Cardiac muscle cell (in vitro differentiated cells and primary cell): ENCODE measurements around the gene ALG1. TPM values are rescaled to one million over a fixed set of nuclear protein-coding genes. Genes with fewer than 3 reads are reported as not detected.

ENCODE experiments used
- DNase-seq, 2 donors: peaks; one replicate each; pipeline versions ENCODE4 v3.0.0 to v3.0.0-alpha.2; 2010 to 2017; ENCODE audit warnings: low read depth in 1 of 2, low spot score in 1 of 2
- H3K27ac ChIP-seq: fragments of 200-600 bp; sonication (generic); 2 replicates; pipeline ENCODE4 v1.5.1; 2016
- H3K27me3 ChIP-seq: fragments of 200-600 bp; sonication (generic); 2 replicates; pipeline ENCODE4 v1.6.0; 2016; ENCODE audit warnings: control low read depth
- H3K36me3 ChIP-seq: fragments of 200-600 bp; sonication (generic); 2 replicates; pipeline ENCODE4 v1.5.1; 2016; ENCODE audit warnings: control low read depth
- H3K4me1 ChIP-seq: fragments of 200-600 bp; sonication (generic); 2 replicates; pipeline ENCODE4 v1.8.1; 2017; ENCODE audit warnings: low read depth, mild to moderate bottlenecking, mixed run types
- H3K4me3 ChIP-seq: fragments of 200-600 bp; sonication (generic); 2 replicates; pipeline ENCODE4 v1.5.1; 2016; ENCODE audit warnings: mild to moderate bottlenecking
- H3K9me3 ChIP-seq: fragments of 200-600 bp; sonication (generic); 2 replicates; pipeline ENCODE4 v1.5.1; 2017; ENCODE audit warnings: low read depth, mild to moderate bottlenecking, control low read depth
- CTCF ChIP-seq: IDR thresholded peaks from 2 replicates; pipeline ENCODE4 v1.5.1; 2012; ENCODE audit warnings: low read depth, mild to moderate bottlenecking, low read length
- polyA plus RNA-seq: library from polyadenylated mRNA; unstranded; fragments of >200 nt; fragmentation: Nextera tagmentation; extraction: Ambion mirVana; gene quantifications from 2 replicates; pipeline ENCODE4 v1.2.1, GENCODE V29; 2016
- total RNA-seq: library from RNA; depleted of rRNA; stranded (reverse); fragments of >200 nt; gene quantifications from 2 replicates; pipeline ENCODE4 v1.2.3, GENCODE V29; 2016

Gene ALG1
- total and polyA plus RNA-seq, 2 experiments from 2014 or later: 20.2 to 26.5 TPM

GRCh38 chr16:5065813-5066212, 5.8 kb upstream of the ALG1 start, which contains the start of gene C16orf89:
Gene C16orf89 (minus strand): TSS chr16:5065956. CDS start chr16:5065908, 48 bp downstream.
- Histone ChIP-seq H3K4me1 (no peaks in the 10 kb centered on the region), H3K36me3 (no peaks in the 10 kb centered on the region), H3K4me3 (no peak within 1 kb of the TSS), H3K27me3 (no peaks in the 10 kb centered on the region), H3K9me3 (no peaks in the 10 kb centered on the region), H3K27ac (no peak within 1 kb of the TSS)
- no peak for TF ChIP-seq CTCF
- no peak for DNase-seq

- no peaks in the 10 kb centered on the region for H3K36me3 ChIP-seq
- H3K4me3 ChIP-seq: no peak overlapping the region
- H3K9me3 ChIP-seq: no peaks in the 10 kb centered on the region
- H3K27me3 ChIP-seq: no peaks in the 10 kb centered on the region
- TF ChIP-seq CTCF: no peak
- H3K27ac ChIP-seq: no peak overlapping the region
- no peaks in the 10 kb centered on the region for H3K4me1 ChIP-seq
- no peak for DNase-seq
Observed at GRCh38 chr16:5066511-5066910, 5.1 kb upstream of the ALG1 start.

DNA sequence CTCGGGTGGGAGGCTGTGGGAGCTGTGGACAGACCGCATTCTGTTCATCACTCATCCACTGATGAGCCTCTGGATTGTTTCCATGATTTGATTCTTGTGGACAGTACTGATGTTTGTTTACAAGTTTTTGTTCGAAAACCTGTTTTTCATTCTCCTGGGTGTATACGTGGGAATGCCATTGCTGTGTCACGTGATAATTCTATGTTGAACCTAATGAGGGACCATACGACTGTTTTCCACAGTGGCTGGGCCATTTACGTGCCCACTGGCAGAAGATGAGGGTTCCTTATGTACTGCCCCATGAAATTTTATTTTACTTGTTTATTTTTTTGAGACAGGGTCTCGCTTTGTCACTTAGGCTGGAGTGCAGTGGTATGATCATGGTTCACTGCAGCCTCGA, 2.6 kb upstream of the ALG1 start:
- Histone ChIP-seq H3K9me3 (no peaks in the 10 kb centered on the region), H3K4me1 (no peaks in the 10 kb centered on the region), H3K4me3 (no peak overlapping the region), H3K27ac (no peak overlapping the region), H3K36me3 (no peaks in the 10 kb centered on the region), H3K27me3 (no peaks in the 10 kb centered on the region)
- no peak for DNase-seq
- no peak for TF ChIP-seq CTCF

GRCh38 chr16:5069854-5070253, 1.8 kb upstream of the ALG1 start:
- no peak for DNase-seq
- no peak for TF ChIP-seq CTCF
- H3K27ac ChIP-seq: no peak overlapping the region

DNA sequence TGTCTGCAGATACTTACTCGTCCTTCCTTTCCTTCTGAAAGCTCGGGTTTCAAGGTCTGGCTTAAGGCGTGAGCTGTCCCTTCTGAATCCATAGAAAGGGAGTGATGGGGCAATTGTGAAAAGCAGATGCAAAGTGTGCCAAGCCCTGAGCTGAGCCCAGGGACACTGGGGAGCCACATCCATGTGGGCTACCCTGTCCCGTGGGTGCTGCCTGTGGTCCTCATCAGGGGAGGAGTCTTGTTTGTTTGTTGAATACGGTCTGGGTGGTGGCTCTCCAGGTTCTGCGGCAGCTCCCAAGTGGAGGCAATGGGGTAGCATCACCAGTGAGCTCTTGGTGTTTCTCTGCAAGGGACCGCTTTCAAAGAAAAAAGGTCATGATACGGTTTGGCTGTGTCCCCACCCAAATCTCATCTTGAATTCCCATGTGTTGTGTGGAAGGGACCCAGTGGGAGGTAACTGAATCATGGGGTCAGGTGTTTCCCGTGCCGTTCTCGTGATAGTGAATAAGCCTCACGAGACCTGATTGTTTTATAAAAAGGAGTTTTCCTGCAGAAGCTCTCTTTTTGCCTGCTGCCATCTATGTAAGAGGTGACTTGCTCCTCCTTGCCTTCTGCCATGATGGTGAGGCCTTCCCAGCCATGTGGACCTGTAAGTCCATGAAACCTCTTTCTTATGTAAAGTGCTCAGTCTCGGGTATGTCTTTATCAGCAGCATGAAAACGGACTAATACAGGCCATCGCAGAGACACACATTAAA, 1.0 kb upstream of the ALG1 start:
- DNase-seq: no peak
- no peaks in the 10 kb centered on the region for H3K36me3 ChIP-seq
- no peak for TF ChIP-seq CTCF
- H3K27ac ChIP-seq: no peak overlapping the region
- H3K27me3 ChIP-seq: no peaks in the 10 kb centered on the region
- no peak overlapping the region for H3K4me3 ChIP-seq
- no peaks in the 10 kb centered on the region for H3K4me1 ChIP-seq
- no peaks in the 10 kb centered on the region for H3K9me3 ChIP-seq

More at GRCh38 chr16:5069854-5070253, 1.8 kb upstream of the ALG1 start:
- Histone ChIP-seq H3K9me3 (no peaks in the 10 kb centered on the region), H3K4me1 (no peaks in the 10 kb centered on the region), H3K36me3 (no peaks in the 10 kb centered on the region), H3K4me3 (no peak overlapping the region), H3K27me3 (no peaks in the 10 kb centered on the region)

- Histone ChIP-seq H3K4me3 (no peak overlapping the region), H3K9me3 (no peaks in the 10 kb centered on the region), H3K27me3 (no peaks in the 10 kb centered on the region), H3K4me1 (no peaks in the 10 kb centered on the region), H3K36me3 (no peaks in the 10 kb centered on the region), H3K27ac (peak overlapping the region; percentile 78)
- no peak for TF ChIP-seq CTCF
- no peak for DNase-seq
Observed at GRCh38 chr16:5071341-5071680, 332 bp upstream of the ALG1 start.
